GDM1 (cell line): ENCODE data around the gene FCRL2.
A peak's percentile ranks its signal among the peaks of the same experiment; 100 is the strongest.

Source experiments
- DNase-seq: peaks from one replicate; lab custom pipeline; 2025; lab: John Stamatoyannopoulos, UW

The FCRL2 gene, protein sequence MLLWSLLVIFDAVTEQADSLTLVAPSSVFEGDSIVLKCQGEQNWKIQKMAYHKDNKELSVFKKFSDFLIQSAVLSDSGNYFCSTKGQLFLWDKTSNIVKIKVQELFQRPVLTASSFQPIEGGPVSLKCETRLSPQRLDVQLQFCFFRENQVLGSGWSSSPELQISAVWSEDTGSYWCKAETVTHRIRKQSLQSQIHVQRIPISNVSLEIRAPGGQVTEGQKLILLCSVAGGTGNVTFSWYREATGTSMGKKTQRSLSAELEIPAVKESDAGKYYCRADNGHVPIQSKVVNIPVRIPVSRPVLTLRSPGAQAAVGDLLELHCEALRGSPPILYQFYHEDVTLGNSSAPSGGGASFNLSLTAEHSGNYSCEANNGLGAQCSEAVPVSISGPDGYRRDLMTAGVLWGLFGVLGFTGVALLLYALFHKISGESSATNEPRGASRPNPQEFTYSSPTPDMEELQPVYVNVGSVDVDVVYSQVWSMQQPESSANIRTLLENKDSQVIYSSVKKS

GRCh38 chr1:157776971-157777391, at the start of gene FCRL2:
Gene FCRL2, minus strand, starts transcription at chr1:157777132. Its CDS starts 59 bp downstream, at chr1:157777073.
- DNase-seq = no peak

- no peak for DNase-seq
Observed at GRCh38 chr1:157820299-157820698, 43.4 kb upstream of the FCRL2 start.

GRCh38 chr1:157819896-157820295, 43.0 kb upstream of the FCRL2 start, which contains the start of gene FCRL1:
Gene FCRL1, minus strand, starts transcription at chr1:157820120. Its CDS starts 83 bp downstream, at chr1:157820037.
- DNase-seq = no peak

- no peak for DNase-seq
Observed at GRCh38 chr1:157819215-157819614, 42.3 kb upstream of the FCRL2 start.

DNA sequence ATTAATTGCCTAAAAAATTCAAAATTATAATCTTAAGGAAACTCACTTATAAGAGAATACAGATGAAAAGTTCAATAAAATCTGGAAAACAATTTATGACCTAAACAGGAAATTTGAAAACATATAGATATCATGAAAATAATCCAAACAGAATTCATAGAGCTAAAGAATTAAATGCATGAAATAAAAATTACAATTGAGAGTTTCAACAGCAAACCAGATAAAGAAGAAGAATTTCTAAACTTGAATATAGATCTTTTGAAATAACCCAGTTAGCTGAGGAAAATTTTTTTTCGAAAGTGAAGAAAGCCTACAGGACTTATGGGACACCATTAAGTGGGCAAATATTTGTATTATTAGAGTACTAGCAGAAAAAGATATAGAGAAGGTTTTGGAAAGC, 36.3 kb upstream of the FCRL2 start:
- DNase-seq = no peak

- no peak for DNase-seq
Observed at GRCh38 chr1:157806431-157807149, 29.7 kb upstream of the FCRL2 start.

DNA sequence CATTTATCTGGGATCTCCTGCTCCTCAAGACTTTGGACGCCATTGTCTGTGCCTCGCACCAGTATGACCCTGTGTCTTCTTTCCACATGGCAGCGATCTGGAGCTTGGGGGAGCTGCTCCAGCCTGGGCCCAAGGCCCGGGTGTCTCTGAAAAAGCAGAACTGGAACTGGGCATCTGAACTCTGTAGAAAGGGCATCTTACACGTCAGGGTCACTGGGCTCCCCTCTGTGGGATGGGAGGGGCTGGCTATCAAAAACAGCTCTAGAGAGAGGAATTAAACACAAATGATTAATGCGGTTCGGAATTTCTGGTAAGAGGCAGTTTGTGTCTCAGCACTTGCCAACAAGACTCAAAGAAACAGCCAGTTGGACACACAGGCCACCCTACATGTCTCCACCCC, 26.9 kb upstream of the FCRL2 start:
- DNase-seq = no peak

DNA sequence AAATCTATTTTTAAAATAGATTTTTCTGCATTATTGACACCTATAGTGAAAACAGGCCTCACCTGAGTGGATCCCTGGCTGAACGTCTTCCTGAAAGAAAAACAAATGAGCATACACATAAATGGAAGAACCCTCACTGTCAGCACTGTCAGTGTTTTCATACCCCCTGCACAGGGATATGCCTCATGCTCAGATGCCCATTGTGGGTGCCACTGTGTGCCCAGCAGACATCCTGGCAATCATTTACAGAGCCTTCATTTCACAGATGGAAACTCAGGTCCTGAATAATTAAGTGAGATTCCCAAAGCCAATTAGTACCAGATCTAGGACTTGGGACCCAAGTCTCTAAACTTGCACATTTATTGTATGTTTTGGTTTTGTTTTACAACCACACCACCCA, 23.1 kb upstream of the FCRL2 start:
- DNase-seq = no peak

DNA sequence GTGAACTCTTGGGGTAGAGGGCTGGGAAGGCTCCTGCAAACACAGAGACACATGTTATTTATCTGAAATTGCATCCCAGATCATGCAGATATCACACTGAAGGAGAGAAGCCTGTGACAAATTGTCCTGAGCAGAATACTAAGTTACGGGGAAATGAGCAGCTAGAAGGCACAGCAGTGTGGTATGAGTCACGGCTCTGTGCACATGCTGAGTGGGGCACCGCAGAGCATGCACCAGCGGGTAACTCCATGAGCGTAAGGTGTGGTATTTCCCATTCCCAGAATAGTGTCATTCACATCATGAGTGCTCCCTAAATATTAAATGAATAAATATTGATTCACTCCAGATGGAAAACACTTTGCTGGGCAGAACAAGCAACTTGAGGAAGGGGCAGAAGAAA, 21.3 kb upstream of the FCRL2 start:
- no peak for DNase-seq

- no peak for DNase-seq
Observed at GRCh38 chr1:157785248-157785647, 8.3 kb upstream of the FCRL2 start.

DNA sequence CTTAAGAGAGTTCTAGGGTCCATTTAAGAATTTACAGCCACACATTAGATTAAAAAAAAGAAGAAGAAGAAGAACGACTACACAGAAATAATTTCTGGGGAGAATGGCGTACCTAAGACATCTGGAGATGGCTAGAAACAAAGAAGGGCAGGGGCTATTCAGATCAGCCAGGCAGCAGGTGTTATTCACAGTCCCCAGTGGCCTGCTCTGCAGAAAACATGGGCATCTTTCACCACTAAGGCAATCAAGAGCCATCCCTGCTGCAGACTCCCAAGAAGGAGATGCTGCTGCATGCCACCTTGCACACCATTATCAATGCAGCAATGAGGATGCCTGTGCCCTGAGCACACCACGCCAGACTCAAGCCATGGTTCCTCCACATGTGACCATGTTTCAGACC, 7.9 kb upstream of the FCRL2 start:
- no peak for DNase-seq

GRCh38 chr1:157782931-157783330, 6.0 kb upstream of the FCRL2 start:
- DNase-seq = peak; percentile 19

GRCh38 chr1:157781048-157781447, 4.1 kb upstream of the FCRL2 start:
- no peak for DNase-seq

GRCh38 chr1:157775101-157775870, 1.6 kb downstream of the FCRL2 start:
- no peak for DNase-seq

GRCh38 chr1:157774412-157774811, 2.5 kb downstream of the FCRL2 start:
- DNase-seq = no peak

DNA sequence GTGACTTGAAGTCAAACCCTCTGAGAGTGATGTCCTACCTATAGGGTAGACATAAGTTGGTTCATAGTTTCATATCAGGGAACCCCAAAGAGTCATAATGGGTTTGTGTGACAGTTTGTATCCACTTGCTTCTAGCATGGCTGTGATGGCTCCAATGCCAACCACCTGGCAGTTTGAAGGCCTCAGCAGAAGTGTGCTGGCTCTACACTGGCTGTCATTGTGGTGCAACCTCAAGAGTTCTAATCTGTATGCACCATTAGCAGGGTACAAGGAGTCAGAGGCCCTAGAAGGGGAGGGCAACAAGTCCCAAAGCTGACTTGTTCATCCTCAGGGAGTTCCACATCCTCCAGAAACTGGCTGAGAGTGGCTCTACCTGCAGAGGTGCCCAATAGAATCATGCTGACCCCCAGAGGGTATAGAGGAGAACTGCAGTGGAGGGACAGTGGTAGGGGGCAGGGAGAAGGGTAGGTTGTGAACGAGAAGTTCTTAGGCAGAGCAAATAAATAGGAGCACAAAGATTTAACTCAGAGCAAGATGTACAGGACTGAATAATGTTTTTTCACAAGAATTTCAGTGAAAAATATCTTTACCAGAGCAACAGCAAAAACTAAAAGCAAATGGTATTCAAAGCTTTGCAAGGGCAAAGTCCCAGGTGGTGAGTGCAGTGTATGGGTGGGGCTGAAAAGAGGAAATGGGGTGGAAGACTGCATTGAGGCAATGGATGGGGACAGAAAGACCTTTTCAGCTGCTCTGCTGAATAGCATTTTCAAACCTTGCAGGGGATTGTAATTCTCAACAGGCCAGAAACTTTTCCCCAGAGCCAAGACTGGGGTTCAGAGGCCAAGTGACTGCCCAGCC, 3.2 kb downstream of the FCRL2 start:
- no peak for DNase-seq

DNA sequence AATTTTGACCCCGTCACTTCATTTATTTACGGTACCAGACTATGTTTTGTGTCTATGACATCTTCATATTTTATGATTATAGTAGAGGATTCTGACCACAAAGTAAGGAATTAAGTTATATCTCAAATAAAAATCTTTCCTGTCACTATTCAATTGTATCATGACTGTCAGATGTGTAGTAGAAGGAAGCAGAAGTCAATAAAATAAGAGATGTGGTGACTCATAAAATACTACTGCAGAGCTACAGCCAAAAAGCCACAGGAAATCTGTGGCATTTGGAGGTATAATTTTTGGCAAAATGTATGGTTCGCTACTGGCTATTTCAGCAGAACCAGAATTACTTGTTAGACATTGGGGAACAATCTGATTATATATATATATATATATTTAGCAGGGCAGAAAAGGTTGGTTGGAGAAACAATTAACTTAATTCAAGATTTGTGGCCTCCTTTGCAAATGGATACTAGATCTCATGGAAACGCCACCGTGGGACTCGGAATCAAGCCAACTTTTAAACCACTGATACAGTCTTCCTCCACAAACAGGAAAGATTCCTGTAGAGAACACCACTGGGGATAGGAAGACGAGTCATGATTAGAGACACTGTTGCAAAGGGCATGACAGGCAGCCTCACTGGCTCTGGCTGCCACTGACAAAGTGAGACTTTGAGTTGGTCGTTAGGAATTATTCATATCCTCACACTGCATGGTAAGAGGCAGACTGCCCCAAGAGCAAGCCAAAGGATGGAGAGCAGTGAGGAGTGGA, 5.1 kb downstream of the FCRL2 start:
- DNase-seq = peak; percentile 39

DNA sequence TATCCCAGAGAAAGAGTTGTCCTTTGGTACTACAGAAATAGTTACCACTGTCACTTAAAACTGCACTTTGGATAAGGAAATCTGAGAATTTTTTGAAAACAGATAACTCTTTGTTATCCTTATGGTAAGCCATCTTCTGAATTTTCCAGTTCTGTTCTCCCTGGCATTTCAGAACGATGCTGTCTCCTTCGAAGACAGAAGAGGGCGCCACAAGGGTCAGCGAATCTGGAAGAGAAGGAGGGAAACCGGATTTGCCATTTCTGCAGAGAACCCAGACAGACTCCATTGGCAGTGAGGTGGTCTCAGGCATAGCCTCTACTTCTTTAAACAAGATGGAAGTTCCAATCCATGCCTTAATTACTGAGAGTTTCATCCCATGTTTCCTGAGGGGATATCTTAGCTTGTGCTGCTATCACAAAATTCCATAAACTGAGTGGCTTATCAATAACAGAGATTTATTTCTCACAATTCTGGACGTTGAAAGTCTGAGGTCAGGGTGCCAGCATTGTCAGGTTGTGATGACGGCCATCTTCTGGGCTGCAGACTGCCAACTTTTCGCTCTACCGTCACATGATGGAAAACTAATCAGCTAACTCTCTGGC, 6.4 kb downstream of the FCRL2 start:
- DNase-seq = no peak

DNA sequence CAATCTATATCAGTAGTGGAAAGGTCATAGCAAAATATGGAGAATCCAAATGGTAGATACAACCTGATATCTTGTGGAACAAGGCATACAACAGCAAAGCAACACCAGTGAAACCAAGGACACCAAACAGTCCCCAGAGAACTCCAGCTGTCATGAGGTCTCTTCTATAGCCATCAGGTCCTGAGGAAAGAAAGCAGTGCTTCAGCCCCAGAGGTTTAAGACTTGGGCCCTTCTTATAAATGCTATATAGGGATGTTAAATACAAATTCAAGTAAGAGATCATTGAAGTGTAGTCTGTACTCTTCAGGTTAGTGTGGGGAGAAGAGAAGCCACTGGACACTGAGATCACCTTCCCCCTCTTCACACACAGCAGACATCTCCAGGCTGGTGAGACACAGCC, 10.1 kb downstream of the FCRL2 start:
- DNase-seq = no peak

DNA sequence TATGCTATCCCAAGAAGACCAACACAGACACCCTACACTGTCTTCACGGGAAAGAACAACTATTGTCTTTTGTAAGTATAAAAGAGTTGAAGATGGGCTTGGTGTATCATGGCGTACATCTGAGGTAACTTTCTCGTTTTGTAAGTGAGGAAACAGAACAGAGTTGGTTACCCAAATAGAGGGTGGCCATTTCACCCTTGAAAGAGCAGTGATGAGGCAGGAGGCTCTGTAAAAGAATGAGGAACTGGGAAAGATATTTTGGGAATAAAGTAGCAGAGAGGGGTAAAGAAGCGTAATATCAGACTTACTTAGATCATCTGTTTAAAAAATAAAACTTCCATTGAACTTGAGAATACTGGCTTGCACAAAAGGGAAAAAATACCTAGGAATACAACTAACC, 18.9 kb downstream of the FCRL2 start:
- no peak for DNase-seq
